NCI-H1417 treated with DMSO at 0.1 percent for 48 hours (cell line): ENCODE data around the gene BTAF1.
"Not testable (repeated sequence)": the region's sequence is repeated elsewhere in the genome, so short reads cannot be mapped to it uniquely, and the experiment has no call there.

Source experiments
- DNase-seq: peaks from one replicate; lab custom pipeline; 2025; lab: John Stamatoyannopoulos, UW

Gene BTAF1

GRCh38 chr10:91923371-91924211, at the start of gene BTAF1:
Gene BTAF1 (plus strand): TSS chr10:91923770. CDS start chr10:91924077, 307 bp downstream.
- DNase-seq: peak; percentile 11

GRCh38 chr10:91875156-91875555, 48.4 kb upstream of the BTAF1 start:
- no peak for DNase-seq

- no peak for DNase-seq
These were observed 47.8 kb upstream of the BTAF1 start for GRCh38 chr10:91875779-91876178.

GRCh38 chr10:91879515-91880170, 43.9 kb upstream of the BTAF1 start:
- no peak for DNase-seq

- DNase-seq: no peak
These were observed 43.3 kb upstream of the BTAF1 start for GRCh38 chr10:91880310-91880709.

- no peak for DNase-seq
These were observed 39.8 kb upstream of the BTAF1 start for GRCh38 chr10:91883549-91884444.

- DNase-seq: no peak
These were observed 39.0 kb upstream of the BTAF1 start for GRCh38 chr10:91884536-91884935.

- DNase-seq: no peak
These were observed 38.0 kb upstream of the BTAF1 start for GRCh38 chr10:91885362-91886079.

GRCh38 chr10:91886954-91887271, 36.7 kb upstream of the BTAF1 start:
- no peak for DNase-seq

- DNase-seq: no peak
These were observed 36.1 kb upstream of the BTAF1 start for GRCh38 chr10:91887272-91888076.

- DNase-seq: no peak
These were observed 32.2 kb upstream of the BTAF1 start for GRCh38 chr10:91891125-91892001.

GRCh38 chr10:91893051-91893450, 30.5 kb upstream of the BTAF1 start:
- DNase-seq: no peak

GRCh38 chr10:91894261-91894685, 29.3 kb upstream of the BTAF1 start:
- not testable (repeated sequence) for DNase-seq

GRCh38 chr10:91896212-91896756, 27.3 kb upstream of the BTAF1 start:
- DNase-seq: no peak

- DNase-seq: no peak
These were observed 26.1 kb upstream of the BTAF1 start for GRCh38 chr10:91897421-91897820.

- no peak for DNase-seq
These were observed 21.5 kb upstream of the BTAF1 start for GRCh38 chr10:91901784-91902677.

- DNase-seq: no peak
These were observed 16.5 kb upstream of the BTAF1 start for GRCh38 chr10:91907033-91907594.

GRCh38 chr10:91907914-91908336, 15.6 kb upstream of the BTAF1 start:
- DNase-seq: no peak
